ENCODE measurements around the gene TMEM88.

DNA sequence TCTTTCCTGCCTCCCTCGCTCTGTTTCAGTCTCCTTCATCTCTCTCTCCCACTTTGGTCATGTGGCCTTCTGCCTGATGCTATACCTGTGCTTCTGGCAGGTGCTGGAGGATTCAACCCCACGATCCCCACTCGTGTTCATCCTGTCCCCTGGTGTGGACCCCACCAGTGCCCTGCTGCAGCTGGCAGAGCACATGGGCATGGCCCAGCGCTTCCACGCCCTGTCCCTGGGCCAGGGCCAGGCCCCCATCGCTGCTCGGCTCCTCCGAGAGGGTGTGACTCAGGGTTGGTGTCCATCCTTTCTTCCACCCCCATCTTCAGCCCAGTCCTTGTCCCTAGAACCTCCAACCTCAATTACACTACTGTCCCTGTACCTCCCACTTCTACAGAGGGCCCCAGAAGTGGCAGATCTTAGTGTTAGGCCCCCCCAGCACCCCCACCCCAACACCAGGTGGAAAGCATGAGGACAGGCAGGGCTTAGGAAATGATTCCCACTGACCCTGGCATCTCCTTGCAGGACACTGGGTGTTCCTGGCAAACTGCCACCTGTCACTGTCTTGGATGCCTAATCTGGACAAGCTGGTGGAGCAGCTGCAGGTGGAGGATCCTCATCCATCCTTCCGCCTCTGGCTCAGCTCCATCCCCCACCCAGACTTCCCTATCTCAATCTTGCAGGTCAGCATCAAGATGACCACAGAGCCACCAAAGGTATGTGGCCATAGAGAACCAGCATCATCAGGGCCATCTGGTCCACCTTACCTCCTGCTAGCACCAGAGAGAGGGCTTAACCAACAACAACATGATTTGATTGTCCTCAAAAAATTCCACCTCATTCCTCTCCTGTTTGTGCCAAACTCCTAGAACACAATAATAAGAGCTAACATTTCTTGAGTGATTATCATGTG, 30.6 kb upstream of the TMEM88 start:
- TF ChIP-seq, protein P1, sequence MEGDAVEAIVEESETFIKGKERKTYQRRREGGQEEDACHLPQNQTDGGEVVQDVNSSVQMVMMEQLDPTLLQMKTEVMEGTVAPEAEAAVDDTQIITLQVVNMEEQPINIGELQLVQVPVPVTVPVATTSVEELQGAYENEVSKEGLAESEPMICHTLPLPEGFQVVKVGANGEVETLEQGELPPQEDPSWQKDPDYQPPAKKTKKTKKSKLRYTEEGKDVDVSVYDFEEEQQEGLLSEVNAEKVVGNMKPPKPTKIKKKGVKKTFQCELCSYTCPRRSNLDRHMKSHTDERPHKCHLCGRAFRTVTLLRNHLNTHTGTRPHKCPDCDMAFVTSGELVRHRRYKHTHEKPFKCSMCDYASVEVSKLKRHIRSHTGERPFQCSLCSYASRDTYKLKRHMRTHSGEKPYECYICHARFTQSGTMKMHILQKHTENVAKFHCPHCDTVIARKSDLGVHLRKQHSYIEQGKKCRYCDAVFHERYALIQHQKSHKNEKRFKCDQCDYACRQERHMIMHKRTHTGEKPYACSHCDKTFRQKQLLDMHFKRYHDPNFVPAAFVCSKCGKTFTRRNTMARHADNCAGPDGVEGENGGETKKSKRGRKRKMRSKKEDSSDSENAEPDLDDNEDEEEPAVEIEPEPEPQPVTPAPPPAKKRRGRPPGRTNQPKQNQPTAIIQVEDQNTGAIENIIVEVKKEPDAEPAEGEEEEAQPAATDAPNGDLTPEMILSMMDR (conservative IDR thresholded peaks at IDR 0.05; ENCODE audit: low read length) = no peak
- TF ChIP-seq EZH2phosphoT487 (IDR thresholded peaks at IDR 0.05; ENCODE audit: borderline replicate concordance, low read depth, low read length) = no peak
